SIG-M5 treated with dmso at 0.1 percent for 504 hours (cell line): ENCODE data around the gene RBM17.
"Not testable (repeated sequence)": the region's sequence is repeated elsewhere in the genome, so short reads cannot be mapped to it uniquely, and the experiment has no call there.

Experiments used
- DNase-seq: peaks from one replicate; lab custom pipeline; 2025; ENCODE audit not compliant: unreplicated experiment; lab: John Stamatoyannopoulos, UW

Gene RBM17

DNA sequence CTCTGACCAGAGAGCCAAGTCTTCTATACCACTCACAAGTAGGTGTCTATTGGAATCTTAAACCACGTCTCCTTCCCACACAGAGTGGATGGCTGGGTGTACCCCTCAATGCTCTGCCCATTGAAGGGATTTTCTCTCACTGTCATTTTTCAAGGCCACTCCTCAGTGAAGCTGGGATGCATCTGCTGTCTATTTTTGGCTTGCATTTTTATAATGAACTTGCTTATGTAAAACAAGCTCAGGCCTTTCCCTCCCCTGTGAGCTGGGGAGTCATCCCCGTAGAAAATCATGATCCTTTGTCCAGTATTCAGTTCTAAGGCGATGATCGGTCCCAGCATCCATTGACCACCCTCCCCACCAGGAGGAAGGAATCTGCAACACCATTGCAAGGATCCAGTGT lies 9.8 kb upstream of the RBM17 start:
- DNase-seq, result no peak

DNA sequence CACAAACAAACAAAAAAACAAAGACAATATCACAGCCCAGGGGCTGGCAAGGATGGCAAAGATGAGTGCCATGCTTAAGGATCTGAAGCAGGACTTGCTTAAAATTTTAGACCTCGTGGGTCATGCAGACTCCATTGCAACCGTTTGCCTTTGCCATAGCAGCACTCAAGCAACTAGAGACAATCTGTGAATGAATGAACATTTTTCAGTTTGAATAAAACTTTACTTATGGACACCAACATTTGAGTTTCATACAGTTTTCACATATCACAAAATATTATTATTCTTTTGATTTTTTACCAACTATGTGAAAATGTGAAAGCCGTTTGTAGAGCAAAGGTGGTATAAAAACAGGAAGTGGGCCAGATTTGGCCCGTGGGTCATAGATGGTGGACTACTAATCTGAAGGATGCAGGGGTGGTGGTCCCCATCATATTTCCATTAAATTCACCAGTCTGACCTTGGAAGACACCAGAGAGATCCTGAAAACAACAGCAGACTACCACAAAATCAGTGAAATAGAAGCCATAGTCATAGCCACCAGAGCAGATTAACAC lies 8.3 kb upstream of the RBM17 start:
- no peak for DNase-seq

DNA sequence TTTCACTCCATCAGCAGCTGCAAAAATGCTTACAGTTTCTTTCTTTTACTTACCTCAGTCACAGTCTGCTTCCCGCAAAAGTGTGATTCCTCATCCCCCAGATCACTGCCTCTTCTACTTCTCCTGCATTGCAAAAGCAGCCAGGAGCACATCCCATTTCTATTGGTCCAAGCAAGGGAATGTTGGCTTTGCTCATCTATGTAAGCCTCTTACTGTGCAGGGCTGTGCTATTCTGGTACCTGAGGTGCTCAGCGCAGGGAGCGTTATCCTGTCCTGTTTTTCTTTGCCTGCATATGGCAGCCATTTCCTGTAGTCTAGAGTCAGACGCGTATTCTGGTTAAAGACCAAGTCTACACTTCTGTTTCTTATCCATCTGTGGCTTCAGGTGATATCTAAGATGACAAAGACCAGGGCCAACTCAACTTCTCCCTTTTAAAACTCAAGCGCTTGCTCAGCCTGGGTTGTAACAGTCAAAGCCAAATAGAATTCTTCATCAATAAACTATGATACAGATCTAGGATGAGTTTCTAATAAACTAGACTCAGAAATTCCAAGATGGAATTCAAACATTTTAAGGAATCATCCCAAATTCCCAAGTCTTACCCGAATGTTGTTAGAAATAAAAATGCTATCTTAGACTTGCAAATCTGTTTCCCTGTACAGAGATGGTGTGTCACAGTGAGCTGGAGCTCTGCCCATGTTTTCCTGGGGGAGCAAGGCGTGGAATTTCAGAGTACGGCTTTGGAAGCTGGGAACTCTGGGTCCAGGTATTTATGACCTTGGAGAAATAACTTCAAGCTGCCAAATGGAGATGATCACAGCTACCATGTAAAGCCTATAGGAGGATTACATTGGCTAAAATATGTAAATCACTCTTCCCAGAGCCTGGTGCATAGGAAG lies 6.1 kb upstream of the RBM17 start:
- no peak for DNase-seq

DNA sequence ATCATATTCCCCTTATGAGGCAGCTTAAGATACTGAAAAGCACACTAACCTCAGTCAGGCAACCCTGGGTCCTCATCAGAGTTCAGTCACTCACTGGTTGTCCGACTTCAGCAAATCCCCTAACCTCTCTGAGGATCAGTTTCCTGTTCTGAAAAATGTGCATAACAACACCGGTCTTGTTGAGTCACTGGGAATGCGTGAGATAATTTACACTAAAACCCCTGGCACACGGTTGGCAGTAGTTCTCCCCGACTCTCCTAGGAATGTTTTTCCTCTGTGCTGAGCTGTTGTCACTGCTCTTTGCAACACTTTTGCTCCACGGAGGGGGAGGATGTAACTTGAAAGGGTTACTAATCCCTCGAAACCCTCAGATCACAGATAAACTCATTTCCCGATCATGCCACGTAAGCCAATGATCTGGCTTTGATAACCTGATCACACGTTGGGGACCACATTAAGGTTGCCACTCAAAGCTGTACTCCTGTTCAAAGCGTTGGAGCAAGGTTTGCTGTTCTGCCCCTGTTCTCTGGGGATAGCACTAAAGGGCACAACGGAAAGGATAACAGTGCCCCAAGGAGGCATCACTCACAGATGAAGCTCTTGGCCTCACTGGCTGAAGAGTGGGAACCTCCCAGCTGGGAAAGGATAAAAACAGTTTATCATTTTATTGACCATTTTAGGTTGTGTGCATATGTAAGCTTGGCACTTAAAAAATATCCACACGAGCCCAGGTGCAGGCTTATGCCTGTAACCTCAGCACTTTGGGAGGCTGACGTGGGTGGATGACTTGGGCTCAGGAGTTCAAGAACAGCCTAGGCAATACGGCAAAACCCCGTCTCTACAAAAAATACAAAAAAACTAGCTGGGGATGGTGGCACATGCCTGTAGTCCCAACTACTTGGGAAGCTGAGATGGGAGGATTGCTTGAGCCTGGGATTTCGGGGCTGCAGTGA lies 5.0 kb upstream of the RBM17 start:
- DNase-seq, result no peak

DNA sequence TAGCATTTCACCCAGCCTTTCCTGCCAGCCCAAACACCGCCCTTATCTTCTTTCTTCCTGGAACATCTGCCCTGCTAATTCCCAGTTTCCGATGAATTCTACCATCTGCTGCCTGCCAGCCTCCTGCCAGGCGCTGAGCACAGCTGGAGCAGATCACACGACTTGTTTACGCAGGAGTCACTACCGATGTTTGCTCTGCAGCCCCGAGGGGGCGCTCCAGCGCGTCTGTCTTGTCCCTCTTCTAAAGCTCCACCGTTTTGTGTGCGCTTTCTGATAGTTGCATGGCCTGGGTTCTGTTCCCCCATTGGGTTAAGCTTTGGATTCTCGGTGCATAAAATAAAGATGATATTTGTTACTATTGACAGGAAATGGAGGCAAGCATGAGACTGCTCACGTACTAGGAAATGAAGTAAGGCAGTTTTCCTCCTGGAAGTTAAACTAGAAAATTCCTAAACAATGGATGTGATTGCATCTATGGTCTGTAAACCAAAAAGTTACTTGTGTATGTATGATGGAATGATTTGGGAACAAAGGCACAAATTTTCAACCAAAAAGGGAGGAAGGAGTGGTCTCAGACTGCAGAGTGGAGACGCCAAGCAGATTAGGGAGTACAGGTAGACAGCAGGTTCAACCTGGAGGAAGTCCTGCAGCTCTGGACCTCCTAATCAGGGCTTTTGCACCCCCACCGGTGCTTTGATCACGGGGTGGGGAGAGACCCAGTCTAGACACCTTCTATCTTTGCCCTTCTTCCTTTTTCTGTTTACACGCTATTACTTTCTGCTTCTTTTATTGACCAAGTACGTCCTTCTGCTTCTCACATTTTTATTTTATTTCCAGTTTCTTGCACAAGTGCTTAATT lies 2.2 kb upstream of the RBM17 start:
- peak; percentile 86 for DNase-seq

DNA sequence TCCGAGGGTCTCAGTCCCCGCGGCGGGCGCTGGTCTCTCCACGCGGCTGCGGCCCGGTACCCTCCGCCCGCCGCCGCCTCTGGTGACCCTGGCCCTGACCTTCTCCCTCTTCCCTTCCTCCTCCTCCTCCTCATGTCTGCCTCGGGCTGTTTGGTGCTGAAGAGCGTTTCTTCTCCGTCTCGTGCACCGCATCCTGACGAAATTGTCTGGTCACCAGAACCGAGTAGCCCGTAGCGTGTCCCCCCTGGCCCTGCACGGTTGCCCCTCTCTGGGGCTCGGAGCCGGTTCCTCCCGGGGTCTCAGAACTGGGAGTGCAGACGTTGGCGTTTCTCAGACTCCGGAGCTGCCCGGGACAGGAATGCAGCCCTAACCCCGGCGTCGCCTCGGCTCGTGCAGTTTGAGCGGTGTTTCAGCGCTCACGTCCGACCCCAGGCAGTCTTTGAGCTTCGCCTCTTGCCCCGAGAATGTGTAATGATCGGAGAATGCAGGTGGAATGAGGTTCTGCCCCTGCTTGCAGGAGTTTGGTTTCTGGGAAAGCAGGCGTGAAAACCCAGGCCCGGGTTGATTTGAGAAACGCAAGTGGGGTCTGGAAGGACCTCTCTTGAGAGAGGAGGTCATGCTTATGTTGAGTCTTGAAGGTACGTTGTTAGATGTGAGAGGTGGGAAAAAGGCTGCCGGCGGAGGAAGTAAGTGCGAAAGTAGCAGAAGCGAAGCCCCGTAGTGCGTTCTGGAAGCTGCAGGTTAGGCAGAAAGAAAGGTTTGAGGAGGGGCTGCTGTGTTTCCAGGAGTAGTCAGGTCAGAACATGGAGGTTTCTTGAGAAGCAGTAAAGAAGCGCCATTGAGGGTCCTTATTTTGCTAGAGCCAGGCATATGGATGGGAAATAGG lies 743 bp downstream of the RBM17 start:
- peak; percentile 47 for DNase-seq

DNA sequence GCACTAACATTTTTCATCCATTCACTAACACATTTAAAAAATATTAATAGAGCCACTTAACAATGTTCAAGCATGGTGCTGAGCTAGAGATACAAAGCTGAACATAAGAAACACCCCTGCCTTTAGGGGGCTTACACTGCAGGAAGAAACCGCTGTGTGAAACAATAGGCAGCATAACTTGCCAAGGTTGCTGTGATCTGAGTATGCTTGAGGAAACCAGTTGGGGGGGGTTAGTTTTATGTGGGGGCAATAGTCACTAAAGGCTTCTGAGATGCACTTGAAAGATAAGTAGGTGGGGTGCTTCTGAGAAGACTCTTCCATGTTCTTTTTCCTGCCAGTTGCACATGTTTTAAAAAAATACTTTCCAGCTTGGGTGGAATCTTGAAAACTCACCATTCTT lies 2.8 kb downstream of the RBM17 start:
- peak; percentile 6 for DNase-seq

DNA sequence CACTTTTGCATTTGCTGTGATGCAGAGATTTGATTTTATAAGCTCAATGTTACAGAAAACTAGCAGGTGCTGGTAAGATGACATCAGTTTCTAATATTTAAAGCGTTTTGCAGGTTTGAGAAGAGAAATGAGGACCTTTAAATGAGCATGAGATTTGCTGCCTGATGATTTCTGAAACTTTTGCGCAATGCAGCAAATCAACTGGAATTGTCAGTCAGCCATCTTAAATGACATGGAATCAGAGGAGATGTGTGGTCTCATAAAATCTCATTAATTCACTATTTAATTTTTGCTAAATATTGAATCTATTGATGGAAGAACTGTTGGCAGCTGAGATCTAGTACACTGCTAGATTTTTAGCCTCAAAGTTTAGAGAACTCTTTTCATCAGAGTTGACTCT lies 3.9 kb downstream of the RBM17 start:
- no peak for DNase-seq

DNA sequence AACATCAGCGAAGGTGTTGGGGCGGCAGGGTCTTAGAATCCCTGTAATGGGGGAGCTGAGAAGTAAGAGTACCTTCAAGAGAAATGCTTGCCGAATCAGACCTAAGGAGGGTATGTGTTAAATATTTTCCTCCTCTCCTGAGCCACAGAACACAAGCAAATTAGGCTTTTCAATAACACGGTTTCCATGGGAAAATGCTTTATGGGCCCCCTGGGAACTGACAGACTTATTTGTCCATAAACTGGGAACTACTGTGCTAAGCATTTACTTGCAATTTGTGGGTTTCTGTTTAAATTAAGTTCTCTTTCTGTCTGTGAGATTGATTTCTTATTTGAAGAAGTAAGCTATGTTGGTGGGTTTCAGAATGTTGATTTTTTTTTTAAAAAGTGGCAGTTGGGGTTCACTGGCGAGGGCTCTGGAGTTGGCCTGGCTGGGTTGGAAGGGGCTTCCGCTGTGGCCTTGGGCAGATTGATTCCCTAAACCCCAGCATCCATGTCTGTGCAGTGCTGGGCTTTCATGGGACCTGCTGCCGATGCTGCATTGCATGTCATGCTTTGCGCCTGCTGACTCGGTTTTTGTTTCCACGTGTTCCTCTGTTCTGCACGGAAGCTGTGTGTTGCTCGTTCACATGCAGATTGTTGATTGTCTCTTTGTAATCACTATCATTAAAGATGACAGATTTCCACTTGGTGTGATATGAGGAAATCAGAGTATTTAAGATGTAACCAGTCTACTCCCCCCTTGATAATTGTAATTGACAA lies 7.2 kb downstream of the RBM17 start:
- DNase-seq, result no peak

DNA sequence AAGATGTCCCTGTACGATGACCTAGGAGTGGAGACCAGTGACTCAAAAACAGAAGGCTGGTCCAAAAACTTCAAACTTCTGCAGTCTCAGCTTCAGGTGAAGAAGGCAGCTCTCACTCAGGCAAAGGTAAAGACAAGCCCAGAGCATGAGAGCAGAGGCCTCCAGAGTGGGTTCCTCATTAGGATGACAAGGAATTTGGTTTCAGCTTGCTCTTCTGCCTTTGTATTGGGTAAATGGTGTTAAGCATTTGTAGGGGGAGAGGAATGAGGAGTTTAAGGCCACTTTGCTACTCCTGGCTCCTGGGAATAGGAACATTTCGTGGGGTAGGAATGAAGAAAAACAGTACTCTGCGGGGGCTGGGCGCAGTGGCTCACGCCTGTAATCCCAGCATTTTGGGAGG lies 8.2 kb downstream of the RBM17 start:
- DNase-seq, result no peak

DNA sequence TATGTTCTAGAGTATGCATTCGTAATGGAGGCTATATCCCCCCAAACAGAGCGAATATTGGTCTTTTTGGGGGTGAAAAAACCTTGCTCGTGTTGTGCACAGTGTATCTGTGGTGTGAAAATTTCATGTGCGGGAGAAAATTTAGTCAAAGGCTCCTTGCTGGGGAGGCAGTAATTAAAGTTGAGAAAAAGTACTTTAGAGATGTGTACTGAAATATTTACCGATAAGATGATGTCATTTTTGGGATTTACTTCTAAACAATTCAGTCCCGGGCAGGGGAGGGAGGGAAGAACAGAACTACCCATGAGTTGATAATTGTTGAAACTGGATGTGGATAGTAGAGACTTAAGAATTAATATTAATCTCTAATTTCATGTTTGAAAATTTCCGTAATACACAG lies 9.3 kb downstream of the RBM17 start:
- DNase-seq, result no peak

DNA sequence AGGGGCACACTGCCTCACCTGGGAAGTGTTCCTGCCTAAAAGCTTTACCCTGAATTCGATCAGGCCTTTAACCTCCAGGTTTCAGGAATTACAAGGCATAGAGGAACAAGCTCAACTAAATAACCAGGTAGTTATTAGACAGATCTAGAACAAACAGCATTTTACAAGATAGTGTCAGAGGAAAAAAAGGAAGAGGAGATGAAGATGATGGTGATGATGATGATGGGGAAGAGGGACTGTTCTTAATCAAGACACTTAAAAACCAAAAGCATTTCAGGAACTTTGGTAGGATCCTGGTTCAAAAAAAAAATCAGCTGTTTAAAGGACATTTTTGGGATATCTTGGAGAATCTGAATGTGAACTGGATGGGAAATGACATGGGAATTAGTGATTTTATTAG lies 11.5 kb downstream of the RBM17 start:
- no peak for DNase-seq

DNA sequence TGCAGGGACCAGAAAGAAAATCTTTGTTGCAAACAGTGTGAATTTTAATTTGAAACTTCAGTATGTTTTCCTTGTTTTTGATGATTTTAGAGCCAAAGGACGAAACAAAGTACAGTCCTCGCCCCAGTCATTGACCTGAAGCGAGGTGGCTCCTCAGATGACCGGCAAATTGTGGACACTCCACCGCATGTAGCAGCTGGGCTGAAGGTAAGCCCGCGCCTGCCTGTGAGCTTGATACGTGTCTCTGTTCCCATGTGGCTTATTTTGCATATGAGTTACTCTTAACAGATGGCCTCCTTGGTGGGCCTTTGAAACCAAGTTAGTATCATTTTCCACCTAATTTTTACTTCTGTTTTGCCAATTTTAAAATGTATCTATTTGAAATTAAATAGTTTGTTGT lies 12.3 kb downstream of the RBM17 start:
- no peak for DNase-seq

DNA sequence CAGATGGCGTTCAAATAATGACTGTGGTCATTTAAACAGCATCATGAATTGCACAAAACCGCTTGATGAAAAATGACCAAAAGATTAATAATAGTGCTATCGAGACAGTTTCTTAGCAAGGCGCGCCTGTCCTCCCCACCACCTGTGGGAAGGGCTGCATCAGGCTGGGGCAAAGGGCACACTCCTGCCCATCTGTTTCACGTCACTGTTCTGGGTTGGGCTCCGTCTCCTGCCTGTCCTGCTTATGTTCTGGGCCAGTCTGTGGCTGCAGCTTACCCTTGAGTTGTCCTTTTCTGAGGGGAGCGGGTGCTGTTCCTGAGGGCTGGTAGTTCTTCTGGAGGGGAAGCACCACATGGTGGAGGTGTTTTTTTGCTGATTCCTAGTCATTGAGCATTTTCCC lies 13.3 kb downstream of the RBM17 start:
- DNase-seq, result no peak

DNA sequence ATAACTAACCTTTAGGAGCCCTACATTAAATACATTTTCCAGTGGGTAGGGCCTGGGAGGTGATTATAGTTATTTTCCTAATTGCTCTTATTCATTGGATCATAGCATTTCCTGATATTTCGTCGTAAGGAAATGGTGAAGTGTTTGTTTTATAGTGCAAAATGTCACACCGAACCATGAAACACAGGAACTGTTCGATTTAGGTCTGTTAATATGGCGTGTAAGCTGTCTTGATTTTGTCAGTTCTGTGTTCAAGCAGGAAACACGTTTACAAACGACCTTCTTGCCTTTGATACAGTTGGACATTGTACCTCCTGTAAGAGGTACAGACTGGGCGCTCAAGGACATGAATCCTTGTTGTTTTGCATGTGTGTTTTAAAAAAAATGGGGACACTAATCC lies 14.8 kb downstream of the RBM17 start:
- no peak for DNase-seq

DNA sequence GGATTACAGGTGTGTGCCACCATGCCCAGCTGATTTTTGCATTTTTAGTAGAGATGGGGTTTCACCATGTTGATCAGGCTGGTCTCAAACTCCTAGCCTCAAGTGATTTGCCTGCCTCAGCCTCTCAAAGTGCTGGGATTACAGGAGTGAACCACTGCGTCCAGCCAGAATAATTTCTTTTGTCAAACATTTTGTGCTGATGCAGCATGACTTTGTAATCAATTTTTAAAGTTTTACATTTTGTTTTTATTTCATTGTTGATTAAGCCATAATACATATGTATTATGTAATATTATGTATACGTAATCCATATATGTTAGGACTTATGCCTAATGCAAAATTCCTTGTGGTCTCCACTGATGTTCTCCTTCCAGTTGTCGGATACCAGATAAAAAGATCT lies 18.8 kb downstream of the RBM17 start:
- not testable (repeated sequence) for DNase-seq

DNA sequence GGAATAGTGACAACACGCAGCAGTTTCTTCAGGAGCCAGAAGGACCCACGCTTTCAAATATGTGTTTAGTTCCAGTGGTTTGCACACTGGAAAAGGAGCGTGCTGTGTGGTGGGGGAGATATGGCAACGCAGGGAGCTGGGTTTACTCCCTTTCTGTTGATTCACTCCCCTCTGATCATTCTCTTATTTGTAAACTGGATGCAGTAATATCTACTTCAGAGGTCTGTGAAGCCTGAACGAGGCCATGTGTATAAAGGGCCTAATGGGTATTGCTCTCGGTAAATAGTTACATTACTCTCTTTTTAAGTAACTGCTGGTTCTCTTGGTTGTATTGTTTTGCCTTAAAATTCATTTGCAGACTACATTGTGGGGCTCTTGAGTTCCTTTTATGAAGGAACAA lies 19.2 kb downstream of the RBM17 start:
- no peak for DNase-seq

DNA sequence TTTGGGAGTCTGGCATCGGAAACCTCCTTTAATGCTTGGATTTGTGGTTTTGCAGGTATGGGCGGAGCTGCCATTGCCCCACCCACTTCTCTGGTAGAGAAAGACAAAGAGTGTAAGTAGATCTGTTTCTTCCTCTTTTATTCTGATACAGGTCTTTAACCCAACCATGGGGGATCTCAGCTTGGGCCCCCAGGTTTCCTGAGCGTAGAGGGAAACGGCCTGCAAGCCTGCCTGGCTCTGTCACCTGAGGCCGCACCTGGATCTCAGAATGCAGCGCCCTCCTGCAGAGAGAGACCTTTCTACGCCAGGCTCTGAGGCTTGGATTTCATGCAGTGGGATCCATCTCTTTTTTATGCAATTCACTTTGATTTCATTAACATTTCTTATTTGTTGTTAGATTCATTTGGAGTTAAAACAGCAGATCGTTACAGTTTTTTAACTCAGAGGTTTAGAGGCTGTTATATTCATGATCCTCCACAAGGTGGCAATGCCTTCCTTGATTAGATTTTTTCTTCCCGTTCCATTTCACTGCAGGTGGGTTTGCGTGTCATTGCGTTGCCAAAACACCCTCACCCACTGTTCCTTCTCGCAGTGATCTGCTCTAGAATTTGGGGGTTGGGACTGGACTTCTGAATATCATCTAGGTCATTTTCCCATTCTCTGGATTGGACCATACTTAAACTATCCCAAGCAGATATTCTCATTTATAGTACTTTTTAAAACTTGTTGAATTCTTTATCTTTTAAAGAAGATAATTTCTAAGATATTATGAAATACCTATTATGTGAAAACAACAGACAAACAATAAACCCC lies 20.0 kb downstream of the RBM17 start:
- DNase-seq, result peak; percentile 10
